K562 (cell line): Measurements from ENCODE around the gene CHAMP1. TPM values are rescaled to one million over a fixed set of nuclear protein-coding genes. Genes with fewer than 3 reads are reported as not detected.
A peak's percentile ranks its signal among the peaks of the same experiment; 100 is the strongest.

Experiments
- ATAC-seq: fragments of 200-7000 bp; cut with Tn5 transposase; 3 replicates; pipeline ENCODE4 v1.9.1; 2020; ENCODE audit warnings: moderate library complexity
- BruUV-seq: library from RNA; stranded (reverse); fragments of 400-500 nt; replicated peaks from 2 replicates; lab custom pipeline; 2021; lab: Mats Ljungman, UMichigan
- CTCF ChIA-PET: fragments of 300-600 bp; formaldehyde crosslinking; extraction: SDS; loops from one replicate; lab custom pipeline; 2021; ENCODE audit warnings: low intra/inter-chr PET ratio; lab: Yijun Ruan, JAX
- POLR2A ChIA-PET: fragments of 300-600, 350-650 bp; sonication (Branson Sonifier 250); formaldehyde crosslinking; extraction: SDS; loops from one replicate; lab custom pipeline; 2021; ENCODE audit warnings: antibody characterized with exemption, inconsistent platforms; lab: Yijun Ruan, JAX
- DNase-seq, 4 experiments: peaks; one replicate each; pipeline versions ENCODE4 v3.0.0 to v3.0.0-alpha.2; 2011 to 2018; ENCODE audit warnings: low spot score in 3 of 4, mixed read lengths in 3 of 4; ENCODE audit errors: extremely low read depth in 1 of 4
- FAIRE-seq: peaks from 2 replicates; lab custom pipeline; 2011; peaks lifted over from hg19 to GRCh38; lab: Jason Lieb, UNC
- H2AFZ ChIP-seq: 2 replicates; pipeline ENCODE4 v1.6.0; 2011; ENCODE audit warnings: low read depth, low read length, control low read depth, inconsistent platforms
- H3K27ac ChIP-seq: fragments of 200-600 bp; 3 replicates; pipeline ENCODE4 v1.8.0; 2011; ENCODE audit warnings: low read depth, mild to moderate bottlenecking, control low read depth, inconsistent platforms, low read length, moderate library complexity, mixed read lengths; ENCODE audit errors: extremely low read depth
- H3K27me3 ChIP-seq, 2 experiments: fragments of 300-600 bp in 1 of 2; 2 replicates in 1 of 2; 3 replicates in 1 of 2; pipeline versions ENCODE4 v1.6.0 to v1.8.0; 2011; ENCODE audit warnings: inconsistent platforms in 2 of 2, low read length in 2 of 2, mild to moderate bottlenecking in 1 of 2, mixed read lengths in 1 of 2, moderate library complexity in 1 of 2; ENCODE audit not compliant: control insufficient read depth in 2 of 2, insufficient read depth in 2 of 2
- H3K36me3 ChIP-seq: fragments of 300-600 bp; 3 replicates; pipeline ENCODE4 v1.8.0; 2011; ENCODE audit warnings: mild to moderate bottlenecking, low read length, inconsistent platforms; ENCODE audit not compliant: control insufficient read depth, insufficient read depth
- H3K4me1 ChIP-seq, 2 experiments: fragments of 200-600 bp in 1 of 2; replicated peaks in 1 of 2; 2 replicates in 1 of 2; 3 replicates in 1 of 2; pipeline versions ENCODE4 v1.5.1 to v1.8.0; 2011; ENCODE audit warnings: inconsistent platforms in 2 of 2, low read length in 2 of 2, mild to moderate bottlenecking in 1 of 2, mixed read lengths in 1 of 2, moderate library complexity in 1 of 2; ENCODE audit not compliant: control insufficient read depth in 2 of 2, insufficient read depth in 2 of 2
- H3K4me2 ChIP-seq: 2 replicates; pipeline ENCODE4 v1.6.1; 2011; ENCODE audit warnings: low read length, control low read depth, inconsistent platforms, mixed read lengths; ENCODE audit not compliant: insufficient read depth
- H3K4me3 ChIP-seq: fragments of 200-600 bp; sonication (generic), shearing (Covaris generic); 2 replicates; pipeline ENCODE4 v1.5.1; 2016; ENCODE audit warnings: control low read depth, inconsistent platforms
- H3K79me2 ChIP-seq: fragments of 200-600 bp; 3 replicates; pipeline ENCODE4 v1.8.0; 2011; ENCODE audit warnings: low read length, inconsistent platforms; ENCODE audit not compliant: control insufficient read depth, insufficient read depth
- H3K9ac ChIP-seq, 2 experiments: 2 replicates each; pipeline versions ENCODE4 v1.6.0 to v1.6.1; 2011; ENCODE audit warnings: low read depth in 2 of 2, low read length in 2 of 2, control low read depth in 1 of 2, inconsistent platforms in 1 of 2, mild to moderate bottlenecking in 1 of 2, mixed read lengths in 1 of 2; ENCODE audit not compliant: insufficient read depth in 1 of 2
- H3K9me1 ChIP-seq: one replicate; pipeline ENCODE4 v1.6.0; 2011; ENCODE audit warnings: inconsistent platforms, mild to moderate bottlenecking, low read length, moderate library complexity; ENCODE audit not compliant: control insufficient read depth, insufficient read depth
- H3K9me3 ChIP-seq: replicated peaks from 2 replicates; pipeline ENCODE4 v1.5.1; 2011; ENCODE audit warnings: low read depth, low read length, inconsistent platforms; ENCODE audit not compliant: control insufficient read depth, insufficient read depth
- H4K20me1 ChIP-seq: replicated peaks from 2 replicates; pipeline ENCODE4 v1.6.1; 2011; ENCODE audit warnings: low read length, inconsistent platforms, mixed read lengths; ENCODE audit not compliant: control insufficient read depth, insufficient read depth
- CBFA2T3 ChIP-seq: fragments of 450-650 bp; IDR thresholded peaks from 2 replicates; pipeline ENCODE4 v1.6.1; 2017
- DDX20 ChIP-seq: fragments of 450-650 bp; IDR thresholded peaks from 2 replicates; pipeline ENCODE4 v1.6.1; 2016; ENCODE audit warnings: missing genetic modification characterization, low read depth, mild to moderate bottlenecking, missing compliant biosample characterization, moderate library complexity
- DEAF1 ChIP-seq: fragments of 450-650 bp; formaldehyde crosslinking; IDR thresholded peaks from 2 replicates; pipeline ENCODE4 v1.4.0; 2020; ENCODE audit warnings: mild to moderate bottlenecking, moderate library complexity
- PCBP1 ChIP-seq: fragments of 200-400 bp; formaldehyde crosslinking; IDR thresholded peaks from 2 replicates; pipeline ENCODE4 v1.6.1; 2018; ENCODE audit warnings: mild to moderate bottlenecking, low read depth, low read length; ENCODE audit not compliant: poor library complexity, severe bottlenecking
- POLR2B ChIP-seq: fragments of 450-650 bp; IDR thresholded peaks from 2 replicates; pipeline ENCODE4 v1.6.1; 2018; ENCODE audit warnings: low read depth; ENCODE audit not compliant: partially characterized antibody
- ZNF77 ChIP-seq: fragments of 250-450 bp; sonication (Bioruptor Pico); IDR thresholded peaks from 2 replicates; pipeline ENCODE4 v1.5.0; 2020
- ZNF778 ChIP-seq: fragments of 450-650 bp; formaldehyde crosslinking; IDR thresholded peaks from 2 replicates; pipeline ENCODE4 v1.4.0; 2020; ENCODE audit warnings: mild to moderate bottlenecking, moderate library complexity
- WGBS: fragments of 100-300 bp; shearing (Covaris generic); methylation state at CpG from one replicate; pipeline ENCODE4 v1.1.6; 2016; ENCODE audit warnings: low coverage, mixed read lengths; ENCODE audit not compliant: insufficient coverage; ENCODE audit errors: missing lambda C conversion rate; 5-methylcytosine and 5-hydroxymethylcytosine counted together
- in situ Hi-C: fragments of 300-500 bp; cut with MboI; formaldehyde crosslinking; loops from 4 replicates; pipeline ENCODE4 v1.15.0; 2018; ENCODE audit warnings: inconsistent platforms, mixed read lengths
- intact Hi-C: fragments of 100-400 bp; cut with micrococcal nuclease; formaldehyde crosslinking; loops from 2 replicates; pipeline ENCODE4 v1.14.2; 2022
- polyA plus RNA-seq, 8 experiments: library from polyadenylated mRNA; depleted of rRNA in 4 of 8; stranded (reverse) in 5 of 8; unstranded in 3 of 8; fragments of >200 nt; fragmentation: Nextera tagmentation in 2 of 8; fragmentation: Illumina TruSeq in 1 of 8; extraction: Ambion mirVana in 2 of 8; extraction: Trizol in 1 of 8; gene quantifications; 2 replicates each; pipeline versions ENCODE4 v1.2.1 to v1.2.3, GENCODE V29; 2011 to 2014; ENCODE audit warnings: inconsistent platforms in 1 of 8, missing spikeins in 1 of 8
- total RNA-seq, 7 experiments: library from RNA; depleted of rRNA in 6 of 7; stranded (reverse); fragments of >200 nt in 6 of 7; fragmentation: Illumina TruSeq in 2 of 7; extraction: Trizol in 2 of 7; gene quantifications; 2 replicates each; pipeline versions ENCODE4 v1.2.1 to v1.2.3, GENCODE V29; 2011 to 2021; ENCODE audit warnings: low replicate concordance in 1 of 7

The CHAMP1 gene
- total and polyA plus RNA-seq, 9 of the 15 experiments (the other 6 are each of a cell fraction or from before 2014, with no cell fraction given) = 0.70 to 40.6 (median 15.3) TPM

- Histone ChIP-seq H3K9me3 (peaks cover 2% of the 10 kb centered on the region; the same call in 1 of the 2 replicates), H3K27ac (no peak overlapping the region), H3K27me3 (no peaks in the 10 kb centered on the region), H3K9ac (no peak overlapping the region), H3K36me3 (peaks cover 74% of the 10 kb centered on the region), H3K4me2 (no peak overlapping the region), H3K79me2 (no peaks in the 10 kb centered on the region), H4K20me1 (no peaks in the 10 kb centered on the region; the same call in 1 of the 2 replicates), H2AFZ (no peak overlapping the region), H3K4me3 (no peak overlapping the region), H3K9me1 (no peaks in the 10 kb centered on the region), H3K4me1 (no peaks in the 10 kb centered on the region; a peak in 1 of 5 replicates)
- ATAC-seq (peak; percentile 34; the same call in 2 of the 3 replicates), FAIRE-seq (no peak), DNase-seq (no peak)
- TF ChIP-seq DDX20 = no peak
- no peak for TF ChIP-seq ZNF77
- TF ChIP-seq ZNF778 (CRISPR knock-in tag) = no peak
- TF ChIP-seq CBFA2T3 = no peak
- peak; percentile 14 for TF ChIP-seq POLR2B
- TF ChIP-seq DEAF1 = no peak
- no peak for TF ChIP-seq PCBP1
- in situ Hi-C loops = no loop called here
- BruUV-seq = no TSS peak
- ChIA-PET POLR2A (no interaction called here), CTCF (no interaction called here)
- WGBS = 77% methylated on average over 2 of the region's 2 CpGs
- intact Hi-C loops = no loop called here
These were observed 41.3 kb upstream of the CHAMP1 start for GRCh38 chr13:114272977-114273376.
